ENCODE data around the gene BUD31.

BUD31 gene

GRCh38 chr7:99438573-99439480 is 30.1 kb downstream of the BUD31 start, which contains the start of the genes CPSF4 and PTCD1:
Gene CPSF4 (plus strand): TSS chr7:99438943. CDS start chr7:99439083, 140 bp downstream.
Gene PTCD1 (minus strand): TSS chr7:99438798. CDS start chr7:99435242, 3,556 bp downstream.
- peak; percentile 96 for DNase-seq

GRCh38 chr7:99440195-99440594 is 31.4 kb downstream of the BUD31 start:
- no peak for DNase-seq

GRCh38 chr7:99446096-99446495 is 37.3 kb downstream of the BUD31 start:
- DNase-seq: no peak

GRCh38 chr7:99447943-99448342 is 39.2 kb downstream of the BUD31 start:
- DNase-seq: no peak

- no peak for DNase-seq
These were observed 40.1 kb downstream of the BUD31 start for GRCh38 chr7:99448855-99449254.

- no peak for DNase-seq
These were observed 40.6 kb downstream of the BUD31 start for GRCh38 chr7:99449326-99449725.

- DNase-seq: no peak
These were observed 43.2 kb downstream of the BUD31 start for GRCh38 chr7:99451936-99452335.

- no peak for DNase-seq
These were observed 43.8 kb downstream of the BUD31 start for GRCh38 chr7:99452541-99452940.

GRCh38 chr7:99453105-99453504 is 44.3 kb downstream of the BUD31 start:
- no peak for DNase-seq

GRCh38 chr7:99455874-99456273 is 47.1 kb downstream of the BUD31 start:
- no peak for DNase-seq

GRCh38 chr7:99456288-99456687 is 47.5 kb downstream of the BUD31 start:
- no peak for DNase-seq

GRCh38 chr7:99457050-99457649 is 48.4 kb downstream of the BUD31 start:
- DNase-seq: no peak

- DNase-seq: no peak
These were observed 49.1 kb downstream of the BUD31 start for GRCh38 chr7:99457650-99458493.

GRCh38 chr7:99459087-99459486 is 50.3 kb downstream of the BUD31 start:
- DNase-seq: no peak

- DNase-seq: no peak
These were observed 51.9 kb downstream of the BUD31 start for GRCh38 chr7:99460651-99461050.

- no peak for DNase-seq
These were observed 52.5 kb downstream of the BUD31 start for GRCh38 chr7:99461221-99461620.

GRCh38 chr7:99465421-99465768 is 56.6 kb downstream of the BUD31 start:
- DNase-seq: no peak

GRCh38 chr7:99468336-99468918 is 59.7 kb downstream of the BUD31 start:
- DNase-seq: no peak

All from NK-92 treated with Interleukin-12 subunit alpha and Interleukin-12 subunit beta, amount 100 ng/mL, for 24 hours (cell line).